ENCODE results near the gene RABGAP1L. TPM values are rescaled to one million over a fixed set of nuclear protein-coding genes. Genes with fewer than 3 reads are reported as not detected.

The RABGAP1L gene
- polyA plus RNA-seq, 1 donor (not counting 4 experiments of a cell fraction or from before 2014, with no cell fraction given) = 24.2 TPM

GRCh38 chr1:174954671-174955669 lies 795.6 kb downstream of the RABGAP1L start:
- H2AFZ ChIP-seq (ENCODE audit: control insufficient read depth, low read length) = no peak overlapping the region
- dilution Hi-C loops (cut with MboI; ENCODE audit: extremely low pct_ligation_motif_present, low sequenced_read_pairs) = no loop called here
- no peak overlapping the region for H3K4me3 ChIP-seq (ENCODE audit: control insufficient read depth in 2 of 3, extremely low read depth in 1 of 3, insufficient read depth in 2 of 3, low read depth in 1 of 3, low read length in 3 of 3)
- TF ChIP-seq EZH2 (IDR thresholded peaks at IDR 0.05; ENCODE audit: low read length) (no peak), CTCF (optimal IDR thresholded peaks at IDR 0.05 in 1 of 3, IDR thresholded peaks at IDR 0.05 in 1 of 3, conservative IDR thresholded peaks at IDR 0.05 in 1 of 3; ENCODE audit: extremely low read depth in 1 of 3, insufficient read depth in 2 of 3, low read length in 3 of 3) (no peak)
- no peaks in the 10 kb centered on the region for H3K9me3 ChIP-seq (ENCODE audit: control insufficient read depth, low read depth, low read length)
- no peak for DNase-seq (ENCODE audit: low read depth, low spot score)
- FAIRE-seq = no peak
- H3K27me3 ChIP-seq (ENCODE audit: control insufficient read depth, extremely low read depth, insufficient read depth, low read length) = no peaks in the 10 kb centered on the region
- H3K36me3 ChIP-seq (ENCODE audit: control insufficient read depth in 2 of 2, extremely low read depth in 1 of 2, insufficient read depth in 2 of 2, low read length in 2 of 2) = peaks cover 0 to 2% of the 10 kb centered on the region in 2 experiments
- H3K79me2 ChIP-seq (ENCODE audit: control insufficient read depth, insufficient read depth, low read length) = no peaks in the 10 kb centered on the region
- H3K27ac ChIP-seq (ENCODE audit: control insufficient read depth, insufficient read depth, low read length) = no peak overlapping the region
- H4K20me1 ChIP-seq (ENCODE audit: control insufficient read depth, extremely low read depth, insufficient read depth, low read length) = no peaks in the 10 kb centered on the region
- no peaks in the 10 kb centered on the region for H3K9me1 ChIP-seq (ENCODE audit: control insufficient read depth, extremely low read depth, insufficient read depth, low read length)
- H3K4me2 ChIP-seq (ENCODE audit: control insufficient read depth, extremely low read depth, insufficient read depth, low read depth, low read length) = no peak overlapping the region
- no peaks in the 10 kb centered on the region for H3K4me1 ChIP-seq (ENCODE audit: control insufficient read depth, extremely low read depth, insufficient read depth, low read length)
- H3K9ac ChIP-seq (ENCODE audit: control insufficient read depth, extremely low read depth, insufficient read depth, low read length) = no peak overlapping the region

DNA sequence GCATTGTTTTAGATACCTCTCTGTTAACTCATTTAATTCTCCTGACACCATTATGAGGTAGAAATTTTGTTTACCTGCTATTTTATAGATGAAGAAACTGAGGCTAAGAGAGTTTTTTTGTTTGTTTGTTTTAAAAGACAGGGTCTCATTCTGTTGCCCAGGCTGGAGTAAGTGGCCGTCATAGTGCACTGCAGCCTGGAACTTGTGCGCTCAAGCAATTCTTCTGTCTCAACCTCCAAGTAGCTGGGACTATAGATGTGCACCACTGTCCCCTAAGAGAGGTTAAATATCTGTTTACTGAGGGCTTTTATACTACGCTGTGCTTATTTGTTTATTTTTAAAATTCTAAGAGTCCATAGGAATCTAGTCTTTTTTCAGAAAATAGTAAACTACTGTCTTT lies 796.8 kb downstream of the RABGAP1L start:
- Histone ChIP-seq H3K27ac (ENCODE audit: control insufficient read depth, insufficient read depth, low read length) (no peak overlapping the region), H3K9ac (ENCODE audit: control insufficient read depth, extremely low read depth, insufficient read depth, low read length) (no peak overlapping the region), H4K20me1 (ENCODE audit: control insufficient read depth, extremely low read depth, insufficient read depth, low read length) (no peaks in the 10 kb centered on the region), H3K4me1 (ENCODE audit: control insufficient read depth, extremely low read depth, insufficient read depth, low read length) (no peaks in the 10 kb centered on the region), H3K4me2 (ENCODE audit: control insufficient read depth, extremely low read depth, insufficient read depth, low read depth, low read length) (no peak overlapping the region), H3K79me2 (ENCODE audit: control insufficient read depth, insufficient read depth, low read length) (no peaks in the 10 kb centered on the region), H3K9me1 (ENCODE audit: control insufficient read depth, extremely low read depth, insufficient read depth, low read length) (no peaks in the 10 kb centered on the region), H3K27me3 (ENCODE audit: control insufficient read depth, extremely low read depth, insufficient read depth, low read length) (no peaks in the 10 kb centered on the region), H3K36me3 (ENCODE audit: control insufficient read depth in 2 of 2, extremely low read depth in 1 of 2, insufficient read depth in 2 of 2, low read length in 2 of 2) (peaks cover 0 to 2% of the 10 kb centered on the region in 2 experiments), H3K4me3 (ENCODE audit: control insufficient read depth in 2 of 3, extremely low read depth in 1 of 3, insufficient read depth in 2 of 3, low read depth in 1 of 3, low read length in 3 of 3) (no peak overlapping the region), H2AFZ (ENCODE audit: control insufficient read depth, low read length) (no peak overlapping the region), H3K9me3 (ENCODE audit: control insufficient read depth, low read depth, low read length) (no peaks in the 10 kb centered on the region)
- no peak for DNase-seq (ENCODE audit: low read depth, low spot score)
- TF ChIP-seq CTCF (optimal IDR thresholded peaks at IDR 0.05 in 1 of 3, IDR thresholded peaks at IDR 0.05 in 1 of 3, conservative IDR thresholded peaks at IDR 0.05 in 1 of 3; ENCODE audit: extremely low read depth in 1 of 3, insufficient read depth in 2 of 3, low read length in 3 of 3) (no peak), EZH2 (IDR thresholded peaks at IDR 0.05; ENCODE audit: low read length) (no peak)
- FAIRE-seq = no peak
- dilution Hi-C loops (cut with MboI; ENCODE audit: extremely low pct_ligation_motif_present, low sequenced_read_pairs) = no loop called here

All from keratinocyte (primary cell).